Nephron (organoid): ENCODE measurements around the gene P2RY6.

Source experiments
- H3K27ac Mint-ChIP-seq, 3 experiments: 2 replicates each; pipeline ENCODE4 v1.8.0; 2020; ENCODE audit warnings: mixed read lengths in 3 of 3, mild to moderate bottlenecking in 2 of 3, moderate library complexity in 1 of 3
- H3K27me3 Mint-ChIP-seq: 2 replicates; pipeline ENCODE4 v1.8.0; 2021; ENCODE audit warnings: low read depth, mild to moderate bottlenecking, moderate library complexity, mixed read lengths
- H3K36me3 Mint-ChIP-seq: 2 replicates; pipeline ENCODE4 v1.8.0; 2020; ENCODE audit warnings: low read depth, mixed read lengths
- H3K4me1 Mint-ChIP-seq: 2 replicates; pipeline ENCODE4 v1.8.0; 2020; ENCODE audit warnings: mixed read lengths
- H3K4me3 Mint-ChIP-seq, 3 experiments: 2 replicates each; pipeline ENCODE4 v1.8.0; 2020; ENCODE audit warnings: mild to moderate bottlenecking in 3 of 3, mixed read lengths in 3 of 3, moderate library complexity in 2 of 3
- H3K9me3 Mint-ChIP-seq: 2 replicates; pipeline ENCODE4 v1.8.0; 2020; ENCODE audit warnings: mixed read lengths
- CTCF ChIP-seq, 3 experiments: fragments of 200-600 bp; sonication (generic); IDR thresholded peaks; one replicate each; pipeline ENCODE4 v1.5.0; 2021; ENCODE audit warnings: antibody characterized with exemption in 3 of 3; ENCODE audit not compliant: unreplicated experiment in 3 of 3

Gene P2RY6

GRCh38 chr11:73324665-73325035, 52.5 kb downstream of the P2RY6 start:
- Mint-ChIP-seq H3K9me3 (no peaks in the 10 kb centered on the region), H3K4me1 (peaks cover 90% of the 10 kb centered on the region), H3K27me3 (no peaks in the 10 kb centered on the region), H3K27ac (peak overlapping the region; percentile 89 to 96 (median 92)), H3K36me3 (peaks cover 28% of the 10 kb centered on the region), H3K4me3 (peak overlapping the region in 1 of 3 experiments; percentile 45)
- no peak for TF ChIP-seq CTCF (IDR thresholded peaks at IDR 0.05; ENCODE audit: unreplicated experiment in 3 of 3)

- H3K9me3 Mint-ChIP-seq, result no peaks in the 10 kb centered on the region
- no peaks in the 10 kb centered on the region for H3K27me3 Mint-ChIP-seq
- H3K4me1 Mint-ChIP-seq, result peaks cover 92% of the 10 kb centered on the region
- H3K27ac Mint-ChIP-seq, result peak overlapping the region; percentile 89 to 96 (median 92)
- no peak for TF ChIP-seq CTCF (IDR thresholded peaks at IDR 0.05; ENCODE audit: unreplicated experiment in 3 of 3)
- peak overlapping the region in 1 of 3 experiments; percentile 45 for H3K4me3 Mint-ChIP-seq
- H3K36me3 Mint-ChIP-seq, result peaks cover 24% of the 10 kb centered on the region
These were observed 53.2 kb downstream of the P2RY6 start for GRCh38 chr11:73325036-73325981.

- peak overlapping the region; percentile 91 to 98 (median 96) for H3K27ac Mint-ChIP-seq
- H3K4me1 Mint-ChIP-seq, result peaks cover 94% of the 10 kb centered on the region
- no peaks in the 10 kb centered on the region for H3K9me3 Mint-ChIP-seq
- no peaks in the 10 kb centered on the region for H3K27me3 Mint-ChIP-seq
- no peak overlapping the region for H3K4me3 Mint-ChIP-seq
- TF ChIP-seq CTCF (IDR thresholded peaks at IDR 0.05; ENCODE audit: unreplicated experiment in 3 of 3), result no peak
- peaks cover 22% of the 10 kb centered on the region for H3K36me3 Mint-ChIP-seq
These were observed 55.0 kb downstream of the P2RY6 start for GRCh38 chr11:73326929-73327811.

- TF ChIP-seq CTCF (IDR thresholded peaks at IDR 0.05; ENCODE audit: unreplicated experiment in 3 of 3), result no peak
- peak overlapping the region; percentile 91 to 98 (median 96) for H3K27ac Mint-ChIP-seq
- peak overlapping the region in 1 of 3 experiments; percentile 11 for H3K4me3 Mint-ChIP-seq
- H3K9me3 Mint-ChIP-seq, result no peaks in the 10 kb centered on the region
- H3K27me3 Mint-ChIP-seq, result no peaks in the 10 kb centered on the region
- H3K4me1 Mint-ChIP-seq, result peaks cover 94% of the 10 kb centered on the region
- peaks cover 22% of the 10 kb centered on the region for H3K36me3 Mint-ChIP-seq
These were observed 55.8 kb downstream of the P2RY6 start for GRCh38 chr11:73327812-73328364.

GRCh38 chr11:73330569-73331093, 58.5 kb downstream of the P2RY6 start:
- Mint-ChIP-seq H3K27me3 (no peaks in the 10 kb centered on the region), H3K9me3 (no peaks in the 10 kb centered on the region), H3K36me3 (peaks cover 15% of the 10 kb centered on the region), H3K4me1 (peaks cover 95% of the 10 kb centered on the region), H3K4me3 (peak overlapping the region; percentile 33 to 58 (median 51)), H3K27ac (peak overlapping the region; percentile 96 to 98 (median 96))
- peak; percentile 33 to 42 (median 38) for TF ChIP-seq CTCF (IDR thresholded peaks at IDR 0.05; ENCODE audit: unreplicated experiment in 3 of 3)
